GM23338 (cell line): ENCODE measurements around the gene OR52I1. TPM values are rescaled to one million over a fixed set of nuclear protein-coding genes. Genes with fewer than 3 reads are reported as not detected.

Experiments used
- ATAC-seq: fragments of 200-7000 bp; cut with Tn5 transposase; 3 replicates; pipeline ENCODE4 v1.9.1; 2020
- DNase-seq: peaks from one replicate; pipeline ENCODE4 v3.0.0-alpha.2; 2015; ENCODE audit warnings: low spot score
- H2AFZ ChIP-seq: fragments of 200-600 bp; sonication (generic); 2 replicates; pipeline ENCODE4 v1.8.0; 2016; ENCODE audit warnings: antibody characterized with exemption, mild to moderate bottlenecking, moderate library complexity
- H3F3A ChIP-seq: fragments of 200-600 bp; sonication (generic); replicated peaks from 2 replicates; pipeline ENCODE4 v1.8.0; 2017; ENCODE audit warnings: antibody characterized with exemption, mixed run types, low read depth
- H3K27ac ChIP-seq: fragments of 200-600 bp; sonication (generic); 2 replicates; pipeline ENCODE4 v1.6.1; 2016; ENCODE audit warnings: low read depth
- H3K27me3 ChIP-seq: fragments of 200-600 bp; sonication (generic); 2 replicates; pipeline ENCODE4 v1.8.0; 2016; ENCODE audit warnings: mild to moderate bottlenecking, mixed run types, moderate library complexity; ENCODE audit not compliant: insufficient read depth
- H3K36me3 ChIP-seq: fragments of 200-600 bp; sonication (generic); 2 replicates; pipeline ENCODE4 v1.8.0; 2016; ENCODE audit warnings: mild to moderate bottlenecking; ENCODE audit not compliant: insufficient read depth
- H3K4me1 ChIP-seq: fragments of 200-600 bp; sonication (generic); 2 replicates; pipeline ENCODE4 v1.8.0; 2016; ENCODE audit warnings: mild to moderate bottlenecking, moderate library complexity; ENCODE audit not compliant: insufficient read depth
- H3K4me2 ChIP-seq: fragments of 200-600 bp; sonication (generic); 2 replicates; pipeline ENCODE4 v1.7.1; 2017; ENCODE audit warnings: mixed run types
- H3K4me3 ChIP-seq: fragments of 200-600 bp; sonication (generic); 2 replicates; pipeline ENCODE4 v1.6.1; 2016; ENCODE audit warnings: mixed run types
- H3K79me2 ChIP-seq: fragments of 200-600 bp; sonication (generic); replicated peaks from 2 replicates; pipeline ENCODE4 v1.8.0; 2017; ENCODE audit warnings: mild to moderate bottlenecking; ENCODE audit not compliant: insufficient read depth
- H3K9me2 ChIP-seq: fragments of 200-600 bp; sonication (generic); 2 replicates; pipeline ENCODE4 v1.8.0; 2017; ENCODE audit not compliant: insufficient read depth
- H4K20me1 ChIP-seq: fragments of 200-600 bp; sonication (generic); replicated peaks from 2 replicates; pipeline ENCODE4 v1.8.0; 2017; ENCODE audit warnings: mild to moderate bottlenecking; ENCODE audit not compliant: insufficient read depth
- H3K27ac Mint-ChIP-seq: 2 replicates; pipeline ENCODE4 v1.8.0; 2020; ENCODE audit warnings: inconsistent platforms, mild to moderate bottlenecking, moderate library complexity, mixed read lengths
- H3K27me3 Mint-ChIP-seq: 3 replicates; pipeline ENCODE4 v1.8.0; 2022; ENCODE audit warnings: low read depth, mild to moderate bottlenecking, moderate library complexity, mixed read lengths, inconsistent platforms; ENCODE audit not compliant: insufficient read depth, poor library complexity
- H3K36me3 Mint-ChIP-seq: 3 replicates; pipeline ENCODE4 v1.8.0; 2021; ENCODE audit warnings: low read depth, mild to moderate bottlenecking, inconsistent platforms, moderate library complexity, mixed read lengths
- H3K4me1 Mint-ChIP-seq: 3 replicates; pipeline ENCODE4 v1.8.0; 2020; ENCODE audit warnings: mild to moderate bottlenecking, inconsistent platforms, mixed read lengths
- H3K4me3 Mint-ChIP-seq: 3 replicates; pipeline ENCODE4 v1.8.0; 2021; ENCODE audit warnings: moderate library complexity, mild to moderate bottlenecking, inconsistent platforms, mixed read lengths
- H3K9me3 Mint-ChIP-seq: 3 replicates; pipeline ENCODE4 v1.8.0; 2020; ENCODE audit warnings: moderate library complexity, mild to moderate bottlenecking, inconsistent platforms, mixed read lengths
- CREB1 ChIP-seq: fragments of 250-450 bp; sonication (Bioruptor Pico); IDR thresholded peaks from 2 replicates; pipeline ENCODE4 v1.5.0; 2020; ENCODE audit warnings: low read depth, mild to moderate bottlenecking, moderate library complexity
- CTCF ChIP-seq, 2 experiments: fragments of 200-600 bp in 1 of 2; sonication (generic) in 1 of 2; conservative IDR thresholded peaks; 2 replicates each; pipeline versions ENCODE4 v1.5.1 to v1.6.1; 2016 to 2017; ENCODE audit warnings: antibody characterized with exemption in 2 of 2, low read depth in 2 of 2, mild to moderate bottlenecking in 2 of 2, moderate library complexity in 1 of 2
- ETS1 ChIP-seq: IDR thresholded peaks from 2 replicates; pipeline ENCODE4 v1.6.1; 2016; ENCODE audit warnings: antibody characterized with exemption
- EZH2 ChIP-seq: fragments of 200-600 bp; sonication (generic); IDR thresholded peaks from one replicate; pipeline ENCODE4 v1.8.0; 2017; ENCODE audit warnings: antibody characterized with exemption, mild to moderate bottlenecking, low read depth; ENCODE audit not compliant: unreplicated experiment
- EZH2phosphoT487 ChIP-seq: fragments of 200-600 bp; sonication (generic); IDR thresholded peaks from one replicate; pipeline ENCODE4 v1.8.1; 2018; ENCODE audit warnings: antibody characterized with exemption; ENCODE audit not compliant: unreplicated experiment
- JUNB ChIP-seq: IDR thresholded peaks from one replicate; pipeline ENCODE4 v1.6.1; 2016; ENCODE audit warnings: antibody characterized with exemption; ENCODE audit not compliant: unreplicated experiment
- NANOG ChIP-seq: IDR thresholded peaks from 2 replicates; pipeline ENCODE4 v1.6.1; 2016; ENCODE audit warnings: antibody characterized with exemption, borderline replicate concordance
- POLR2AphosphoS5 ChIP-seq: IDR thresholded peaks from 2 replicates; pipeline ENCODE4 v1.6.1; 2016; ENCODE audit warnings: antibody characterized with exemption, low read depth
- STAT1 ChIP-seq: IDR thresholded peaks from one replicate; pipeline ENCODE4 v1.6.1; 2016; ENCODE audit warnings: antibody characterized with exemption; ENCODE audit not compliant: unreplicated experiment
- ZNF114 ChIP-seq: fragments of 250-450 bp; sonication (Bioruptor Pico); IDR thresholded peaks from 2 replicates; pipeline ENCODE4 v1.5.0; 2020; ENCODE audit warnings: mild to moderate bottlenecking, moderate library complexity
- ZNF331 ChIP-seq: fragments of 250-450 bp; sonication (Bioruptor Pico); IDR thresholded peaks from 2 replicates; pipeline ENCODE4 v1.5.0; 2020; ENCODE audit warnings: low read depth, mild to moderate bottlenecking, moderate library complexity
- polyA plus RNA-seq: library from polyadenylated mRNA; unstranded; fragments of >200 nt; fragmentation: Nextera tagmentation; extraction: Ambion mirVana; gene quantifications from 2 replicates; pipeline ENCODE4 v1.2.1, GENCODE V29; 2016
- total RNA-seq: library from RNA; depleted of rRNA; stranded (reverse); fragments of >200 nt; shearing (Covaris generic); gene quantifications from 2 replicates; pipeline ENCODE4 v1.2.3, GENCODE V29; 2014
- TF ChIP-seq, protein P1 (sequence below): IDR thresholded peaks from one replicate; pipeline ENCODE4 v1.6.1; 2018; ENCODE audit warnings: antibody characterized with exemption; ENCODE audit not compliant: unreplicated experiment
- TF ChIP-seq, protein P2 (sequence below): fragments of 250-450 bp; sonication (Bioruptor Pico); IDR thresholded peaks from 2 replicates; pipeline ENCODE4 v1.5.0; 2020; ENCODE audit warnings: mild to moderate bottlenecking, moderate library complexity

OR52I1 gene
- total and polyA plus RNA-seq, 2 experiments from 2014 or later = not detected

DNA sequence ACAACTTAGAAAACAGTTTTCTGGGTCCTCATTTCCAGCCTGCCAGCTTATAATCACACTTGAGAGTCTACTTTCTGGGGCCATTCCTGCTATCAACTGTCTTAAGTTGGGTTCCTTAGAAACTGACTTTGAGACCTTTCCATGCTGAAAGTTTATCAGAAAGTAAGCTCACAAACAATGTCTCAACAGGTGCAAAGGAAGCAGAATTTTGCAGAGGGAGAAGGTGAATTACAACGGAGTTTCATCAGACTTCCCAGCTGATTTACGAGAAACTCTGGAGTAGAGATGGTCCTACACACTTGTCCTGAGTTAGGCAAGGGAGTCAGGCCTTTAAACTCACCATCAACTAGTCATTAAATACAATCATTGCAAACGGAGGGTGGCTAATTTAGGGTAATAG is 17.0 kb upstream of the OR52I1 start:
- peaks cover 3% of the 10 kb centered on the region for H3K4me1 ChIP-seq
- H3K4me3 Mint-ChIP-seq = no peak overlapping the region
- H3K36me3 ChIP-seq = no peaks in the 10 kb centered on the region
- TF ChIP-seq, protein P1, sequence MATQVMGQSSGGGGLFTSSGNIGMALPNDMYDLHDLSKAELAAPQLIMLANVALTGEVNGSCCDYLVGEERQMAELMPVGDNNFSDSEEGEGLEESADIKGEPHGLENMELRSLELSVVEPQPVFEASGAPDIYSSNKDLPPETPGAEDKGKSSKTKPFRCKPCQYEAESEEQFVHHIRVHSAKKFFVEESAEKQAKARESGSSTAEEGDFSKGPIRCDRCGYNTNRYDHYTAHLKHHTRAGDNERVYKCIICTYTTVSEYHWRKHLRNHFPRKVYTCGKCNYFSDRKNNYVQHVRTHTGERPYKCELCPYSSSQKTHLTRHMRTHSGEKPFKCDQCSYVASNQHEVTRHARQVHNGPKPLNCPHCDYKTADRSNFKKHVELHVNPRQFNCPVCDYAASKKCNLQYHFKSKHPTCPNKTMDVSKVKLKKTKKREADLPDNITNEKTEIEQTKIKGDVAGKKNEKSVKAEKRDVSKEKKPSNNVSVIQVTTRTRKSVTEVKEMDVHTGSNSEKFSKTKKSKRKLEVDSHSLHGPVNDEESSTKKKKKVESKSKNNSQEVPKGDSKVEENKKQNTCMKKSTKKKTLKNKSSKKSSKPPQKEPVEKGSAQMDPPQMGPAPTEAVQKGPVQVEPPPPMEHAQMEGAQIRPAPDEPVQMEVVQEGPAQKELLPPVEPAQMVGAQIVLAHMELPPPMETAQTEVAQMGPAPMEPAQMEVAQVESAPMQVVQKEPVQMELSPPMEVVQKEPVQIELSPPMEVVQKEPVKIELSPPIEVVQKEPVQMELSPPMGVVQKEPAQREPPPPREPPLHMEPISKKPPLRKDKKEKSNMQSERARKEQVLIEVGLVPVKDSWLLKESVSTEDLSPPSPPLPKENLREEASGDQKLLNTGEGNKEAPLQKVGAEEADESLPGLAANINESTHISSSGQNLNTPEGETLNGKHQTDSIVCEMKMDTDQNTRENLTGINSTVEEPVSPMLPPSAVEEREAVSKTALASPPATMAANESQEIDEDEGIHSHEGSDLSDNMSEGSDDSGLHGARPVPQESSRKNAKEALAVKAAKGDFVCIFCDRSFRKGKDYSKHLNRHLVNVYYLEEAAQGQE = no peak
- TF ChIP-seq ETS1 (no peak), EZH2 (no peak), JUNB (no peak), ZNF114 (CRISPR knock-in tag) (no peak), CTCF (conservative IDR thresholded peaks at IDR 0.05; ENCODE audit: low read depth in 2 of 2) (no peak), NANOG (no peak), POLR2AphosphoS5 (no peak), ZNF331 (CRISPR knock-in tag) (no peak), STAT1 (no peak), CREB1 (no peak), EZH2phosphoT487 (no peak)
- TF ChIP-seq, protein P2, sequence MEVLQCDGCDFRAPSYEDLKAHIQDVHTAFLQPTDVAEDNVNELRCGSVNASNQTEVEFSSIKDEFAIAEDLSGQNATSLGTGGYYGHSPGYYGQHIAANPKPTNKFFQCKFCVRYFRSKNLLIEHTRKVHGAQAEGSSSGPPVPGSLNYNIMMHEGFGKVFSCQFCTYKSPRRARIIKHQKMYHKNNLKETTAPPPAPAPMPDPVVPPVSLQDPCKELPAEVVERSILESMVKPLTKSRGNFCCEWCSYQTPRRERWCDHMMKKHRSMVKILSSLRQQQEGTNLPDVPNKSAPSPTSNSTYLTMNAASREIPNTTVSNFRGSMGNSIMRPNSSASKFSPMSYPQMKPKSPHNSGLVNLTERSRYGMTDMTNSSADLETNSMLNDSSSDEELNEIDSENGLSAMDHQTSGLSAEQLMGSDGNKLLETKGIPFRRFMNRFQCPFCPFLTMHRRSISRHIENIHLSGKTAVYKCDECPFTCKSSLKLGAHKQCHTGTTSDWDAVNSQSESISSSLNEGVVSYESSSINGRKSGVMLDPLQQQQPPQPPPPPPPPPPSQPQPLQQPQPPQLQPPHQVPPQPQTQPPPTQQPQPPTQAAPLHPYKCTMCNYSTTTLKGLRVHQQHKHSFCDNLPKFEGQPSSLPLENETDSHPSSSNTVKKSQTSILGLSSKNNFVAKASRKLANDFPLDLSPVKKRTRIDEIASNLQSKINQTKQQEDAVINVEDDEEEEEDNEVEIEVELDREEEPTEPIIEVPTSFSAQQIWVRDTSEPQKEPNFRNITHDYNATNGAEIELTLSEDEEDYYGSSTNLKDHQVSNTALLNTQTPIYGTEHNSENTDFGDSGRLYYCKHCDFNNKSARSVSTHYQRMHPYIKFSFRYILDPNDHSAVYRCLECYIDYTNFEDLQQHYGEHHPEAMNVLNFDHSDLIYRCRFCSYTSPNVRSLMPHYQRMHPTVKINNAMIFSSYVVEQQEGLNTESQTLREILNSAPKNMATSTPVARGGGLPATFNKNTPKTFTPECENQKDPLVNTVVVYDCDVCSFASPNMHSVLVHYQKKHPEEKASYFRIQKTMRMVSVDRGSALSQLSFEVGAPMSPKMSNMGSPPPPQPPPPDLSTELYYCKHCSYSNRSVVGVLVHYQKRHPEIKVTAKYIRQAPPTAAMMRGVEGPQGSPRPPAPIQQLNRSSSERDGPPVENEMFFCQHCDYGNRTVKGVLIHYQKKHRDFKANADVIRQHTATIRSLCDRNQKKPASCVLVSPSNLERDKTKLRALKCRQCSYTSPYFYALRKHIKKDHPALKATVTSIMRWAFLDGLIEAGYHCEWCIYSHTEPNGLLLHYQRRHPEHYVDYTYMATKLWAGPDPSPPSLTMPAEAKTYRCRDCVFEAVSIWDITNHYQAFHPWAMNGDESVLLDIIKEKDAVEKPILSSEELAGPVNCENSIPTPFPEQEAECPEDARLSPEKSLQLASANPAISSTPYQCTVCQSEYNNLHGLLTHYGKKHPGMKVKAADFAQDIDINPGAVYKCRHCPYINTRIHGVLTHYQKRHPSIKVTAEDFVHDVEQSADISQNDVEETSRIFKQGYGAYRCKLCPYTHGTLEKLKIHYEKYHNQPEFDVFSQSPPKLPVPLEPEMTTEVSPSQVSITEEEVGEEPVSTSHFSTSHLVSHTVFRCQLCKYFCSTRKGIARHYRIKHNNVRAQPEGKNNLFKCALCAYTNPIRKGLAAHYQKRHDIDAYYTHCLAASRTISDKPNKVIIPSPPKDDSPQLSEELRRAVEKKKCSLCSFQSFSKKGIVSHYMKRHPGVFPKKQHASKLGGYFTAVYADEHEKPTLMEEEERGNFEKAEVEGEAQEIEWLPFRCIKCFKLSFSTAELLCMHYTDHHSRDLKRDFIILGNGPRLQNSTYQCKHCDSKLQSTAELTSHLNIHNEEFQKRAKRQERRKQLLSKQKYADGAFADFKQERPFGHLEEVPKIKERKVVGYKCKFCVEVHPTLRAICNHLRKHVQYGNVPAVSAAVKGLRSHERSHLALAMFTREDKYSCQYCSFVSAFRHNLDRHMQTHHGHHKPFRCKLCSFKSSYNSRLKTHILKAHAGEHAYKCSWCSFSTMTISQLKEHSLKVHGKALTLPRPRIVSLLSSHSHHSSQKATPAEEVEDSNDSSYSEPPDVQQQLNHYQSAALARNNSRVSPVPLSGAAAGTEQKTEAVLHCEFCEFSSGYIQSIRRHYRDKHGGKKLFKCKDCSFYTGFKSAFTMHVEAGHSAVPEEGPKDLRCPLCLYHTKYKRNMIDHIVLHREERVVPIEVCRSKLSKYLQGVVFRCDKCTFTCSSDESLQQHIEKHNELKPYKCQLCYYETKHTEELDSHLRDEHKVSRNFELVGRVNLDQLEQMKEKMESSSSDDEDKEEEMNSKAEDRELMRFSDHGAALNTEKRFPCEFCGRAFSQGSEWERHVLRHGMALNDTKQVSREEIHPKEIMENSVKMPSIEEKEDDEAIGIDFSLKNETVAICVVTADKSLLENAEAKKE (CRISPR knock-in tag) = no peak
- peaks cover 2% of the 10 kb centered on the region for H3K27me3 Mint-ChIP-seq
- H3K4me1 Mint-ChIP-seq = peaks cover 7% of the 10 kb centered on the region; the same call in 2 of the 3 replicates
- H3K27ac Mint-ChIP-seq = no peak overlapping the region
- H3K9me3 Mint-ChIP-seq = no peaks in the 10 kb centered on the region; the same call in 2 of the 3 replicates
- no peaks in the 10 kb centered on the region for H4K20me1 ChIP-seq
- no peak overlapping the region for H3K4me2 ChIP-seq
- no peaks in the 10 kb centered on the region for H3K27me3 ChIP-seq
- 0 out of 2 replicates have a peak overlapping the region, but pooled peaks have one; percentile 14 for H2AFZ ChIP-seq
- DNase-seq (no peak), ATAC-seq (no peak)
- peaks cover 22% of the 10 kb centered on the region for H3K9me2 ChIP-seq
- no peaks in the 10 kb centered on the region for H3K79me2 ChIP-seq
- H3K27ac ChIP-seq = no peak overlapping the region
- no peak overlapping the region for H3K4me3 ChIP-seq
- H3K36me3 Mint-ChIP-seq = no peaks in the 10 kb centered on the region
- H3F3A ChIP-seq = no peaks in the 10 kb centered on the region
